GM19328 (cell line): Measurements from ENCODE around the gene PRRT1B.
A peak's percentile ranks its signal among the peaks of the same experiment; 100 is the strongest.

Source experiments
- ATAC-seq: cut with Tn5 transposase; IDR thresholded peaks from one replicate; pipeline ENCODE4 v1.9.1; 2021; ENCODE audit warnings: mild to moderate bottlenecking, moderate library complexity; ENCODE audit not compliant: unreplicated experiment

The PRRT1B gene

GRCh38 chr9:131522257-131523085 lies 22.9 kb upstream of the PRRT1B start:
- ATAC-seq = no peak

DNA sequence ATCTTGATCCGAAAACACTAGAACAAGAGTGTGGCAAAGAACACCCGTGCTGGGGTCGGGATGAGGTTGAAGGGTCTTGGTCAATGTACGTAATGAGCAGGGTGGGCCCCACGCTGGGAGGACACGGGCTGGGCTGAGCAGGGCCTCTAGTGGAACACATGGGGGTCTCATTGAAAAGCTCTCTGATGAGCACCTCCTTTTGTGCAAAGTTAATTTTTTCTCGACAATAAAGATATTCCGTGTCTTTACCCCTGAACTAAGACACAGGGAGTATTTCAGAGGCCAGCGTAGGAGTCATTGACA lies 22.3 kb upstream of the PRRT1B start:
- no peak for ATAC-seq

DNA sequence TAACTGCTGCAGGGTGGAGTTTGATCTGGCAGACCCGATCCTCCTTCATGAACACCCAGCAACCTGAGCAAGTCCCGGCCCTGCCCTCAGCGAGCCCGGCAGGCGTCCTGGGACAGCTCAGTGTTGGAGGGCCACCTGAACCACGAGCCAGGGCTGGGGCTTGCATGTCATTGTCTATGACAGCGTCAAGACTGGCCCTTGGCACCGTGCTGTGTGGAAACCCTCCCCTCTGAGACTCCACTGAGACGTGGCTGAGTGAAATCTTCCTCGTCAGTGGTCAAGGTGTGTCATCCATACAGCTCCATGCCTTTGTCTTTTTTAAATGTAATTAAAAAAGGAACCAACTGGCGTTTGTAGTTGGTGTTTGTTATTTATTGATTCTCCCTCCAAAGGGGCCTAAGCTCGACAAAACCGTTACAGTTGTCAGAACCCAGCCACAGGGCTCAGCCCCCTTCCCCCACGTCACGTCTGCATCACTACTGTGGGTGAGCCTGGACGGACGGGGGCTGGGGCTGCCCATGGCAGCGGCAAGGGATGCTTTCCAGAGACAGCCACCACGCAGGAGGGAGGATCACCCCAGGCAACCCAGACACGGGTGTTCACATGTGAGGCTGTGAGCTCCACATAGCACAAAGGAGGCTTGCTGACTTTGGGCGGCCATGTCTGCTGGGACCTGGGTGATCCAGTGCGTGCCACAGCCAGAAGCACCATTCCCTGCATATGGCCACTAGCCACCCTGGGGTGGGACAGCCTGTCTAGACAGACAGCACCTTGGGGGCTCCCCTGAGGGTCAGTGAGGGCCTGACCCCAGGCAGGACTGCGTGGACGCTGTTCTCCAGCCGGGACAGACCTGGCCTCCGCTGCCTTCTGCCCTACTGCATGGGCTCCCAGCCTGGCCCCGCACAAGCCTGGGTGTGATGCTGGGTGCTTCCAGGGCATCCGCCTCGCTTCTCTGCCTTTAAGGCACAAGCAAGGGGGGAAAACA lies 21.6 kb upstream of the PRRT1B start:
- no peak for ATAC-seq

- no peak for ATAC-seq
Observed at GRCh38 chr9:131524665-131525315, 20.5 kb upstream of the PRRT1B start.

GRCh38 chr9:131525643-131526565 lies 19.4 kb upstream of the PRRT1B start:
- ATAC-seq = no peak

GRCh38 chr9:131528186-131528585 lies 17.1 kb upstream of the PRRT1B start:
- ATAC-seq = no peak

DNA sequence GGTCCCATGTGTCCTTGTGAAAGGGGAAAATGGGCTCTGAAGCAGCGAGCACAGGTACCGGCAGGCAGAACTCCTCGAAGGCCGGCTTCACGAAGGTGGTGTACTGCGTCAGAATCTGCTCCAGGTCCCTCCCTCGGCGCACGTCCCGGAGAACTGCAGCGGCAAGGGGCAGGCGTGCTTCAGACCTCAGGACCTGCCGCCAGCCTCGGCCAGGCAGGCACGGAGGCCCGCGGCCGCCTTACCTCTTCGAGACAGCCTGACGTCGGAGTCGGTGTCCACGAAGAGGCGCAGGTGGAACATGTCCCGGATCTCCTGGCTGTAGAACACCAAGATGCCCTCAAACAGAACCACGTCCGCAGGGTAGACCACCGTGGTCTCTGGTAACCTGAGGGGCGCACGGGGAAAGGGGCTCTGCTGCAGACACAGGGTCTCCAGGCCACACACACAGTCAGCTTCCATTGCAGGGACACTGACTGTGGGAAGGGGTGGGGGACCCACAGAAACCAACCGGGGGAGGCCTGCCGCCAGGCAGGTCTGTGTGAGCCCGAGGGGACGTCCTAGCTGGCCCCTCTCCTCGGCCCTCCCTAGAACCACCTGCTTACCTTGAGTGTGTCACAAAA lies 16.3 kb upstream of the PRRT1B start:
- ATAC-seq = no peak

- ATAC-seq = no peak
Observed at GRCh38 chr9:131529597-131530545, 15.5 kb upstream of the PRRT1B start.

DNA sequence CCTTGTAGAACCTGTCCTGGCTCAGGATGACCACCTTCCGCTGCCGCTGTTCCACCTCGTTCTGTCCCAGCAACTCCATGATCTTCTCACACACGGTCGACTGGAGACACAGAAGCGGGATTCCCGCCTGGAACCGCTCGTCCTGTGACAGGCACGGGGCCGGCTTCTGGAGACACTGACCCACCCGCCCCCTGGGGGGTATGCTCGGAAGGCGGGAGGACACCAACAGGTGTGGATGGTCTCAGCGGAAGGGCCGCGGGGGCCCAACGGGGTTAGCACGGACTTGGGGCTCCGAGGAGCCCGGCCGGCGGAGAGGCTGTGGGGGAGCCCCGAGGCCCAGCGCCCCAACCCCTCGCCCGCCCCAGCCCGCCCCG lies 14.8 kb upstream of the PRRT1B start:
- peak; percentile 19 for ATAC-seq

DNA sequence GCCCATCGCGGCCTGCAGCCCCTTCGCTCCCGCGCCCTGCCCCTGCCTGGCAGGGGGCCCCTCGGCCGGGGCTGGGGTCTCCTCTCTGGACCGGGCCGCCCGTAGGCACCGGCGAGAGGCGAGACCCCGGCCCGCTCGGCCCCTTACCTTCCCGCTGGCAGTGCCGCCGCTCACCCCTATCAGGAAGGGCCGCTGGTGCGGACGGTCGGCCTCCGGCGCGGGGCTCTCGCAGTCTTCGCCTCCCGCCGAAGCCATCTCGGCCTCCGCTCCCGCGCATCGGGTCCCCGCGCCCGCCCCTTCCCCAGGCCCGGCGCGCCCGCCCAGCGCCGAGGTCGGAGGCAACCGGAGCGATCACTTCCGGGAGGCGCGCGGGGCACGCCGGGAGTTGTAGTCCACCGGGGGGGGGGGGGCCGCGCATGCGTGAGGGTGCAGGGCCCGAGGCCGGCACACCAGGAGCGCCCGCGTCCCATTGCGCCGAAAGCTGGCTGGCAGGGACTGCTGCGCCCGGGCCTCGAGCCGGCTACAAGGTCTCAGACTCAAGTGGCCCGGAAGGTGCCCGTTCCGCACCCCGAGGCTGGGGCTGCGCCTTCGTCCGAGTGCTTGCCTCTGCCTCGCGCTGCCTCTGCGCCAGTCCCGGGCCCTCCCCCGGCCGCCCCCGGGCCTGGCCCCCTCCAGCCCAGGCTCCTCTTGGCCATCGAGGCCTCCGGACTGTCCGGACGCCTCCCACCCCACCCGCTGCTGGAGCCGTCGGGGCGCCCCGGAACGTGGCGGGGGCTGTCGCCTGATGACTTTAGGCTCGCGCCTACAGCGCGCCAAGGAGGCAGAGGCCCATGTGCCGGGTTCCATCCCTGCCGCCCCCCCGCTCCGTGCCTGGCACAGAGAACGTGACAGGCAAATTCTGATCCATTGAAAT lies 14.1 kb upstream of the PRRT1B start, which contains the start of gene UCK1:
UCK1 (minus strand) TSS at position 344 of the 913 bp plus-strand sequence; CDS start at position 255, 89 bp downstream.
- ATAC-seq = peak; percentile 71

GRCh38 chr9:131534721-131535237 lies 10.5 kb upstream of the PRRT1B start:
- no peak for ATAC-seq

GRCh38 chr9:131537946-131538345 lies 7.4 kb upstream of the PRRT1B start:
- no peak for ATAC-seq

DNA sequence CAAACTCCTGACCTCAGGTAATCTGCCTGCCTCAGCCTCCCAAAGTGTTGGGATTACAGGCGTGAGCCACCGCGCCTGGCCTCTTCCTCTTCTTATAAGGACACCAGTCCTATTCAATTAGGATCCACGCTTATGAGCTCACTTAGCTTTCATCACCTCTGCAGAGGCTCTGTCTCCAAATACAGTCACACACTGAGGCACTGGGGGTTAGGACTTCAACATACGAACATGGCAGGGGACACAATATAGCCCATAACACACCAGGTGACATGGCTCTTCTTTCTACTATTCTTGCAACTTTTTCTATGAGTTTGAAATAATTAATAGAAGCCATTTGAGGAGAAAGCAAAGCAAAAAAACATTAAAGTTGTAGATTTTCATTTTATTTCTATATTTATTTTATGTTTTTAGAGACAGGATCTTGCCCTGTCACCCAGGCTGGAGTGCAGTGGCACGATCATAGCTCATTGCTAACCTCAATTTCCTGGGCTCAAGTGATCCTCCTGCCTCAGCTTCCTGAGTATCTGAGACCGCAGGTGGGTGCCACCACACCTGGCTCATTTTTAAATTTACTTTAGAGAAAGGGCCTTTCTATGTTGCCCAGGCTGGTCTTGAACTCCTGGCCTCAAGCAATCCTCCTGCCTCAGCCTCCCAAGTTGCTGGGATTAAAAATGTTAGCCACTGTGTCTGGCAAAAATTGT lies 6.0 kb upstream of the PRRT1B start:
- ATAC-seq = no peak

GRCh38 chr9:131543141-131543540 lies 2.2 kb upstream of the PRRT1B start:
- no peak for ATAC-seq

DNA sequence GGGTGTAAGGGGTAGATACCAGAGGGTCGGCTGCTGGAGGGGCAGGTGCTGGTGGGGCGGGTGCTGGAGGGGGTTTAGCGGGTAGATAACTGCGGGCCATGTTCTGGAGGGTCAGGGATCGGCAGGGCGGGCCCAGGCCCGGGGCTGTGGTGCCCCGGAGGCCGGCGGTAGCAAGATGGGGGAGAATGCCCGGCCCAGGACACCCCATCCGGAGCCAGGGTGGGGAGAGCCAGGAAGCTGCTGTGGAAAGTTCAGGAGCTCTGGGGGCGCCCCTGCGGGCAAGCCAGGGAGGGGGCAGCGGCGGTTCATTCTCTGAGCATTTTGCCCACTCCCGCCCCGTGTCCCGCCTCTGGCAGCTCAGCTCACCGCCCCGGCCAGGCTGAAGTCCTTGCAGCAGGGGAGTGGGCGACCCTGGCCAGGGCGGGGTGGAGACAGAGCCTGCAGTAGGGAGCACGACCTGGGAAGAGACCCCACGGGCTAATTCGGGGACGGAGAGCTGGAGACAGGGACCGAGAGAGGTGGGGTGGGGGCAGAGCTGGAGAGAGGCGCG lies 538 bp downstream of the PRRT1B start:
- ATAC-seq = no peak

GRCh38 chr9:131546336-131547084 lies 1.2 kb downstream of the PRRT1B start:
- ATAC-seq = no peak
